Measurements from ENCODE around the gene SLC23A2.
"Not testable (repeated sequence)": the region's sequence is repeated elsewhere in the genome, so short reads cannot be mapped to it uniquely, and the experiment has no call there.

SLC23A2 gene

DNA sequence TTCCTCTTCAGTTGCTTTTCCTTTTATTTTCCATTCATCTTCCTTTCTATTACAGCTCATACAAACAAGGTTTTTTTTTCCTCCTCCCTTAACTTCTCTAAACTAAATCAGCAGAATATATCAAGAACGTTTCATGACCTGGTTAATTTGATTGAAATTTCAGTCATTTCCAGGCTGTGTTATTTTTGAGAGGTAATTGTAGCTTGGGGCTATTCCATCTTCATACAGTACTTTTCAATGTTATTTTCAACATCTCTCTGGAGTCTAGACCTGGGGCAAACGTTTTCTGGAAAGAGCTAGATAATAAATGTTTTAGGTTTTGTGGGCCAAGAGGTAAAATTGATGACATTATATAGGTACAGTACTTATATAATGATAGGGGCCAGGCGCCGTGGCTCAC is 4.0 kb upstream of the SLC23A2 start:
- no peak for DNase-seq

DNA sequence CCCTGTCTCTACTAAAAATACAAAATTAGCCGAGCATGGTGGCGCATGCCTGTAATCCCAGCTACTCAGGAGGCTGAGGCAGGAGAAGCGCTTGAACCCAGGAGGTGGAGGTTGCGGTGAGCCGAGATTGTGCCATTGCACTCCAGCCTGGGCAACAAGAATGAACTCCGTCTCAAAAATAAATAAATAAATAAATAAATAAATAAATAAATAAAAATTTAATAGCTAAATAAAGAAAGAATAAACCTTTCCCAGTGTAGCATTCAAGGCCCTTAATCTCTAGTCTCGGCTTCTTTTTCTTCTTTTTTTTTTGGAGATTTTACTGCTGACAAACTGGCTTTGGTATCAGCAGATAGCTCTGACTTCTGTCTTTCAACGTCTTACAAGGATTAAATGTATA is 3.5 kb upstream of the SLC23A2 start:
- not testable (repeated sequence) for DNase-seq

DNA sequence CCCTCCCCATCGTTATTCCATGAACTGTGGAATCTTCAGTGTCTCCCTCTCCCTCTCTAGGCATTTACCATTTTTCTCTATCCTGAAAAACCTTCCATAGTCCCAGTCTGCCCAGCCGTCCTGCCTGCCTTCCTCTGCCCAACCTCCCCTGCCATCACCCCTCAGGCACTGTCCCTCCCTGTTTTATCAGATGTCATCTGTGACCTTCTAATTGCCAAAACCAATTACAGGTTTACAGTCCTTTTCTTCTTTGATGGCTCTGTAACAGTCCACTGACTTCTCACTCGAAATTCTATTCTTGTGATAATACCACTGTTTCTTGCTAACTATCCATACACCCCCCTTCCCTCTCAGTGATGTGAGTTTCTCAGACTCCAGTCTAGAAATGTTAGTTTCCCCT is 2.3 kb upstream of the SLC23A2 start:
- DNase-seq: no peak

GRCh38 chr20:5002077-5002413 is 735 bp upstream of the SLC23A2 start:
- no peak for DNase-seq

GRCh38 chr20:5000263-5001173 is 792 bp downstream of the SLC23A2 start:
- peak; percentile 54 for DNase-seq

DNA sequence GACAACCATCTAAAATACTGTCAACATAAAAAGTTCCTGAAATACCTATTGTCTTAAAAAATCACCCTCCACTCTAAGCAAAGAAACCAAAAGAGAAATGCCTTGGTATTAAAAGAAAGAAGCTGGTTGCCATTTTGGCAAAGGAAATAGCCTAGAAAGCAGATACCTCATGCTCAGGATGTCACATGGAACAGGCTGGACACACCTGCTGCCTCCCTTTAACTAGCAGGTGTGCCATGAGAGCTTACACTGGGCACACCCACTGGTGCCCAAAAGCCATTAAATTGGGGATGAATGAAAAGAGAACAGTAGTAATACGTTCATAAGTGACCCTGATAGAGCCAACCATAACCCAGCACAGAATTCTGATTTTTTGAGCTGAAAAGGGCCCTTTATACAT is 1.5 kb downstream of the SLC23A2 start:
- peak; percentile 59 for DNase-seq

- DNase-seq: no peak
Measured at GRCh38 chr20:4998160-4998651, 3.1 kb downstream of the SLC23A2 start.

DNA sequence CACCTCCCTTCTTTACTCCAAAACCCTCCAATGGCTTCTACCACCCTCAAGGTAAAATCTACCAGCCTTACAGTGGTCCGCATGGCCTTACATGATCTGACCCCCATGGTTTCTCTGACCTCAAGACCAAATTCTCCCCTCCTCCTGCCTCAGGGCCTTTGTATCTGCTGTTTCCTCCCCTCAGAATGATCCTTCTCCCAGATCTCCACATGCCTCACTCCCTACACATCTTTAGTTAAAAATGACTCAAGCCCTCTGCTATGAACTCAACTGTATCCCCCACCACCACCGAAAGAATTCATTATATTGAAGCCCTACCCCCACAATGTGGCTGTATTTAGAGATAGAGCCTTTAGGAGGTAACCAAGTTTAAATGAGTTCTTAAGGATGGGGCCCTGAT is 4.1 kb downstream of the SLC23A2 start:
- DNase-seq: no peak

DNA sequence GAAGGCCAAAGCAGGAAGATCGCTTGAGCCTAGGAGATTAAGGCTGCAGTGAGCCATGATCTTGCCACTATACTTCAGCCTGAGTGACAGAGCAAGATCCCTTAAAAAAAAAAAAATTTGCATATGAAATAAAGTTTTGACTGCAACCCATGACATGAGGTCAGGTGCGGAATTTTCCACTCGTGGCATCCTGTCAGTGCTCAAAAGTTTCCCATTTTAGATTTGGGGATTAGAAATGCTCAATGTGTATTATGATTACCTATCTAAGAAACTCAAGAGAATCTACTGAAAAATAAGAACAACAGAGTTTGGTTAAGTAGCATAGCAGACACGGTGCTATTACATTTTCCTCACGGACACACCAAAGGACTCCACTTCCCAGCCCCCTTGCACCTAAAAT is 11.7 kb downstream of the SLC23A2 start:
- peak; percentile 8 for DNase-seq

- no peak for DNase-seq
Measured at GRCh38 chr20:4987130-4987529, 14.2 kb downstream of the SLC23A2 start.

DNA sequence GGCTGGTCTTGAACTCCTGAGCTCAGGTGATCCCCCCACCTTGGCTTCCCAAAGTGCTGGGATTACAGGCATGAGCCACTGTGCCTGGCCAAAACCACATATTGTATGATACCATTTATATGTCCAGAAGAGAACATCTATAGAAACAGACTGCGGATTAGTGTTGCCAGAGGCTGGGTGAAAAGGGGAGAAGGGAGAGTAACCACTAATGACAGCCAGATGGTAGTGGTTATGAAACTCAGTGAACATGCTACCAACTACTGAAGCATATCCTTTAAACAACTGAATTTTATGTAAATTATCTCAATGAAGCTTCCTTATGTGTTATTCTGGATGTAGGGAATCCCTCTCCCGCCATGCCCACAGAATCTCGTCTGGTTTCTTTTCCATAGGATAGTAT is 15.7 kb downstream of the SLC23A2 start:
- DNase-seq: peak; percentile 58

DNA sequence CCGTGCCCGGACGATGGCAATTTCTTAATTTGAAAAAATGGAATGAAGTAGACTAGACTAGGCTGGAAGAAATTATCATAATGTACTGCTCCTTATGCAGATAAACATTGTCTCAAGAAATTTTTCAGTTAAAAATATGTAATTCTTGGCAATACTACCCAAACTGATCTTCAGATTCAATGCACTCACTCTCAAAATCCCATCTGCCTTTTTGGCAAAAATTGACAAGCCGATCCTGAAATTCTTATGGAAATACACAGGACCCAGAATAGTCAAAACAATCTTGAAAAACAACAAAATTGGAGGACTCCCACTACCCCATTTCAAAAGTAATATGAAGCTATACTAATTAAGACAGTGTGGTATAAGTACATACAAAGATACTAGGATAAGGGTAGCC is 19.0 kb downstream of the SLC23A2 start:
- no peak for DNase-seq

- no peak for DNase-seq
Measured at GRCh38 chr20:4979841-4980410, 21.4 kb downstream of the SLC23A2 start.

- no peak for DNase-seq
Measured at GRCh38 chr20:4978050-4978918, 23.0 kb downstream of the SLC23A2 start.

- DNase-seq: not testable (repeated sequence)
Measured at GRCh38 chr20:4976014-4976413, 25.3 kb downstream of the SLC23A2 start.

- DNase-seq: no peak
Measured at GRCh38 chr20:4973330-4974097, 27.8 kb downstream of the SLC23A2 start.

DNA sequence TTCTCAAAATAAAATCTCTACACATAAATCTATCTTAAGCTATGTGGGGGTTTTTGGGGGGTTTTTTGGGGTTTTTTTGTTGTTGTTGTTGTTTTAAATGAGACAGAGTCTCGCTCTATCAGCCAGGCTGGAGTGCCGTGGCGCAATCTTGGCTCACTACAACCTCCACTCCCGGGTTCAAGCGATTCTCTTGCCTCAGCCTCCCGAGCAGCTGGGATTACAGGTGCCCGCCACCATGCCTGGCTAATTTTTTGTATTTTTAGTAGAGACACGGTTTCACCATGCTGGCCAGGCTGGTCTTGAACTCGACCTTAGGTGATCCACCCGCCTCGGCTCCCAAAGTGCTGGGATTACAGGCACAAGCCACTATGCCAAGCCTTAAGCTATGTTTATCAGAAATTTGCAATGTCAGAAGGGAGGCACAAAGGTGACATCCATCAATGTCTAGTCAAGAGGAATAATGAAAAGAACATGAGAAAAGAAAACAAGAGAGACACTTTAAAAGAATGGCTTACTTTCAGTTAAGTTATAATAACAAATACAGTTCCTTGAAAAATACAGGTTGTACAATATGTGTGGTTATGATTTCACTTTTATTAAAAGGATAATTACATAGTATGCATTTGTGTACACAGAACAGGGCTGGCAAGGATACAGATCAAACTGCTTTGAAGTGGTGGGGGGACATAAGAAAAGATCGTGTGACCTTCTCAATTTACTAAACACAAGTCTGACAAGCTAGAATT is 28.6 kb downstream of the SLC23A2 start:
- no peak for DNase-seq

DNA sequence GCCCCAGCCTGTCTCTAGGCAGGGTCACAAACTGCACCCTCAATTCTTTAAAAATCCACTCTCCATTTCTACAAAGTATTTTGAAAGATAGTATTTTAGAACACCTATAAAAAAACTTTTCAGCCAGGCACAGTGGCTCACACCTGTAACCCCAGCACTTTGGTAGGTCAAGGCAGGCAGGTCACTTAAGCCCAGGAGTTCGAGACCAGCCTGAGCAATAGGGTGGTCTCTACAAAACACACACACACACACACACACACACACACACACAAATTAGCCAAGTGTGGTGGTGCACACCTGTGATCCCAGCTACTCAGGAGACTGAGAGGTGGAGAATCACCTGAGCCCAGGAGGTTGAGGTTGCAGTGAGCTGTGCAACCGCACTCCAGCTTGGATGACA is 30.2 kb downstream of the SLC23A2 start:
- no peak for DNase-seq

DNA sequence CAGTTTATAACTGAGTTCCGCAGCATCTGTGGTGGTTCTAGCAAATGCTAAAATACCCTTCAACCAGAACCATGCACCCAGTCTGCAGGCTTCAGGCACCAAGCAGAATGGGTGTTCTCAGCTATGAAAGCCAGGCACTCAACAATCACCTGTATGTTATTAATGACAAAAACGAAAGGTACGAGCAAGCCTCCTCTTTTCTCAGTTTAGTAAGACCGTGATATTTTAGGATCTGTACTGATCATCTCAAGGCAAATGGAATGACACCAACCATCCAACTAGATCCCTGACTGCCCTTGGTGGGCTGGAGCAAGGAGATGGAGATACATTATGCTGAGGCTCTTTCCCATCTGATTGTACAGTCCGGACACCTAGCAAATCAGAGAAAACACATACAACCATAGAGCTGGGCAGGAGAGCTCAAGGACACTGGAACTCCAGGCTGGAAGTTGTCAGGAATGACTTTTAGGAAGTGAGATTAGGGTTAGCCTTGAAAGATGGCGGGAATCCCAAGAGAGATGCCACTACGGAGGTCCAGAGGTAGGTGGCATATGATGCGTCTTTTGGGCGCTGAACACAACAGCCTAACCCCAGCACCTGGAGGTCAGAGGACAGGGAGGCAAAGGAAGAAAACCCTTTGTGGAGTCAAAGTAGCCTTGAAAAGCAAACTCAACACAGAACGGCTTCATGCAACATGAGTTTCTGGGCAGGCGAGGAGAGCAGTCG is 33.4 kb downstream of the SLC23A2 start:
- DNase-seq: no peak

DNA sequence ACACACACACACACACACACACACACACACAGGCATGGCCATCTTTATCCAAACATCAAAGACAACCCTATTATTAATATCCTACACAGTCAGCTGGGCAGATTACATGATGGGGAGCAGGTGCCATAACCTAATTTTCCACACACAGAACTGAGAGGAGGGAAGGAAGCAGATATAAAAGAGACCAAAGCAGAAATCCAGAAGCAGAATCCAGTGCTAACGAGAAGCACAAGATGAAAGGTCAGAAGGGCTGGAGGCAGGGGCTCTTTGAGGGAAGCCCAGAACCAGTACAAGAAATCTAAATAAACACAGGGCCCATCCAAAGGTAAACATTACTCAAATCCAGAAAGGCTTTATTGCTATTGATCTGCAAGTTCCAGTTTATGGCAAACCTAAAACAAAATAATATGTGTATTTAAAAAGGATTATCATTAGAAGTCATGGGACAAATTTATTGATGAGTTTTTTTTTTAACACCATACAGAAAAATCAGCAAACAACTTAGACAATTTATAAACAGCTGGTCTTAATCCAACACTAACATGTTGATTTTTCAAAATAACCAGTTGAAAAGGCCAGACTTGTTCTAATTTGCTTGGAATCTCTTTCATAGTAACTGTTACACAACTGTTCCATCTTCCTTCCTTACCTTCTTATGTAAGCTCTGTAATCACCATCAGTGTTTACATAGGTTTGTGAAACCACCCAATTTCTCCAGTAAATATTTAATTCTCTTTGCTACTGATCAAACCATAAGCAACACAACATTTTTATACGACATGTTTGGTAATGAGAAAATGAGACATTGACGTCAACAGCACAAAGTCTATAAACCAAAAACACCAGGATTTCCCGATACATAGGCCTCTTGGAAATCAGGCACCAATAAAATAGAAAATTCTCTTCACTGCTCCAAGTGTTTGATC is 34.2 kb downstream of the SLC23A2 start:
- DNase-seq: no peak
